ENCODE data around the gene R3HCC1L. TPM values are rescaled to one million over a fixed set of nuclear protein-coding genes. Genes with fewer than 3 reads are reported as not detected.

The R3HCC1L gene
- total and polyA plus RNA-seq, 10 of the 15 experiments (the other 5 are each of a cell fraction or from before 2014, with no cell fraction given): 11.3 to 20.3 (median 15.3) TPM

DNA sequence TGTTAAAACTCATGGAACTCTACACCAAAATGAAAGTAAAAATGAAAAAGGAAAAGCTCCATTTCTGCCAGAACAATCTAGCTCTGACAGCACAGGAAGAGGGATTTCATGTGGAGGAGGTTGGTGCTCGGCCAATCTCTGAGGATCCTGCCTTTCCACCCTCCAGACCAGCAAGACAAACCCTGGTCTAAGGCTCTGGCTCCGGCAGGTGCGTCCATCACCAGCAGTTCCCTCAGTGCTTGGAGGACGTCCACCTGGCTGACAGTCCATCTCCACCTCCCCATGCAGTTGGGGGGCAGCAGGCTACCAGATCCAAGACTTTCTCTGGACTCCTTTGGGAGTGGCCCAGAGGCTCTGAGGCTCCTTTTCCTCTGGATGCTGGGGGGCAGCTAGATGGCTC lies 158.5 kb downstream of the R3HCC1L start:
- H3K9me3 ChIP-seq (replicated peaks; ENCODE audit: control insufficient read depth, insufficient read depth, low read length): no peaks in the 10 kb centered on the region
- BruUV-seq (replicated peaks): no TSS peak
- no peak for TF ChIP-seq SMARCA5 (IDR thresholded peaks at IDR 0.05)
- no peak for TF ChIP-seq BCL11A (IDR thresholded peaks at IDR 0.05; ENCODE audit: low read depth, low read length)
- TF ChIP-seq, protein P1, sequence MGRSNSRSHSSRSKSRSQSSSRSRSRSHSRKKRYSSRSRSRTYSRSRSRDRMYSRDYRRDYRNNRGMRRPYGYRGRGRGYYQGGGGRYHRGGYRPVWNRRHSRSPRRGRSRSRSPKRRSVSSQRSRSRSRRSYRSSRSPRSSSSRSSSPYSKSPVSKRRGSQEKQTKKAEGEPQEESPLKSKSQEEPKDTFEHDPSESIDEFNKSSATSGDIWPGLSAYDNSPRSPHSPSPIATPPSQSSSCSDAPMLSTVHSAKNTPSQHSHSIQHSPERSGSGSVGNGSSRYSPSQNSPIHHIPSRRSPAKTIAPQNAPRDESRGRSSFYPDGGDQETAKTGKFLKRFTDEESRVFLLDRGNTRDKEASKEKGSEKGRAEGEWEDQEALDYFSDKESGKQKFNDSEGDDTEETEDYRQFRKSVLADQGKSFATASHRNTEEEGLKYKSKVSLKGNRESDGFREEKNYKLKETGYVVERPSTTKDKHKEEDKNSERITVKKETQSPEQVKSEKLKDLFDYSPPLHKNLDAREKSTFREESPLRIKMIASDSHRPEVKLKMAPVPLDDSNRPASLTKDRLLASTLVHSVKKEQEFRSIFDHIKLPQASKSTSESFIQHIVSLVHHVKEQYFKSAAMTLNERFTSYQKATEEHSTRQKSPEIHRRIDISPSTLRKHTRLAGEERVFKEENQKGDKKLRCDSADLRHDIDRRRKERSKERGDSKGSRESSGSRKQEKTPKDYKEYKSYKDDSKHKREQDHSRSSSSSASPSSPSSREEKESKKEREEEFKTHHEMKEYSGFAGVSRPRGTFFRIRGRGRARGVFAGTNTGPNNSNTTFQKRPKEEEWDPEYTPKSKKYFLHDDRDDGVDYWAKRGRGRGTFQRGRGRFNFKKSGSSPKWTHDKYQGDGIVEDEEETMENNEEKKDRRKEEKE (IDR thresholded peaks at IDR 0.05): no peak
- no peak for TF ChIP-seq NFYA (IDR thresholded peaks at IDR 0.05; ENCODE audit: borderline replicate concordance, low read depth, low read length)
- no peak for TF ChIP-seq CHD1 (IDR thresholded peaks at IDR 0.05; ENCODE audit: low read depth, low read length)
- TF ChIP-seq EZH2 (IDR thresholded peaks at IDR 0.05; ENCODE audit: borderline replicate concordance, control insufficient read depth, low read depth, low read length): no peak
- no peak for TF ChIP-seq HDGF (IDR thresholded peaks at IDR 0.05)
- no peak for TF ChIP-seq RB1 (IDR thresholded peaks at IDR 0.05; ENCODE audit: borderline replicate concordance)
- TF ChIP-seq, protein P2, sequence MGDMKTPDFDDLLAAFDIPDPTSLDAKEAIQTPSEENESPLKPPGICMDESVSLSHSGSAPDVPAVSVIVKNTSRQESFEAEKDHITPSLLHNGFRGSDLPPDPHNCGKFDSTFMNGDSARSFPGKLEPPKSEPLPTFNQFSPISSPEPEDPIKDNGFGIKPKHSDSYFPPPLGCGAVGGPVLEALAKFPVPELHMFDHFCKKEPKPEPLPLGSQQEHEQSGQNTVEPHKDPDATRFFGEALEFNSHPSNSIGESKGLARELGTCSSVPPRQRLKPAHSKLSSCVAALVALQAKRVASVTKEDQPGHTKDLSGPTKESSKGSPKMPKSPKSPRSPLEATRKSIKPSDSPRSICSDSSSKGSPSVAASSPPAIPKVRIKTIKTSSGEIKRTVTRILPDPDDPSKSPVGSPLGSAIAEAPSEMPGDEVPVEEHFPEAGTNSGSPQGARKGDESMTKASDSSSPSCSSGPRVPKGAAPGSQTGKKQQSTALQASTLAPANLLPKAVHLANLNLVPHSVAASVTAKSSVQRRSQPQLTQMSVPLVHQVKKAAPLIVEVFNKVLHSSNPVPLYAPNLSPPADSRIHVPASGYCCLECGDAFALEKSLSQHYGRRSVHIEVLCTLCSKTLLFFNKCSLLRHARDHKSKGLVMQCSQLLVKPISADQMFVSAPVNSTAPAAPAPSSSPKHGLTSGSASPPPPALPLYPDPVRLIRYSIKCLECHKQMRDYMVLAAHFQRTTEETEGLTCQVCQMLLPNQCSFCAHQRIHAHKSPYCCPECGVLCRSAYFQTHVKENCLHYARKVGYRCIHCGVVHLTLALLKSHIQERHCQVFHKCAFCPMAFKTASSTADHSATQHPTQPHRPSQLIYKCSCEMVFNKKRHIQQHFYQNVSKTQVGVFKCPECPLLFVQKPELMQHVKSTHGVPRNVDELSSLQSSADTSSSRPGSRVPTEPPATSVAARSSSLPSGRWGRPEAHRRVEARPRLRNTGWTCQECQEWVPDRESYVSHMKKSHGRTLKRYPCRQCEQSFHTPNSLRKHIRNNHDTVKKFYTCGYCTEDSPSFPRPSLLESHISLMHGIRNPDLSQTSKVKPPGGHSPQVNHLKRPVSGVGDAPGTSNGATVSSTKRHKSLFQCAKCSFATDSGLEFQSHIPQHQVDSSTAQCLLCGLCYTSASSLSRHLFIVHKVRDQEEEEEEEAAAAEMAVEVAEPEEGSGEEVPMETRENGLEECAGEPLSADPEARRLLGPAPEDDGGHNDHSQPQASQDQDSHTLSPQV (IDR thresholded peaks at IDR 0.05): no peak
- TF ChIP-seq CBFB (IDR thresholded peaks at IDR 0.05; ENCODE audit: low read depth): no peak
- no peak for TF ChIP-seq POLR2A (IDR thresholded peaks at IDR 0.05; ENCODE audit: low read depth, low read length)
- no peaks in the 10 kb centered on the region for H3K4me1 ChIP-seq (ENCODE audit: control insufficient read depth, insufficient read depth, low read length)
- no peak overlapping the region for H2AFZ ChIP-seq (ENCODE audit: control insufficient read depth, low read depth, low read length)
- no peak for DNase-seq (ENCODE audit: low read depth, low spot score)
- intact Hi-C loops (cut with micrococcal nuclease; ENCODE audit: unreplicated experiment) (no loop called here), in situ Hi-C loops (cut with MboI) (no loop called here)
- H3K27ac ChIP-seq (ENCODE audit: control insufficient read depth, insufficient read depth): no peak overlapping the region
- WGBS (ENCODE audit: insufficient coverage, insufficient replicate concordance, low lambda C conversion rate, missing lambda C conversion rate): 32% methylated on average over 4 of the region's 4 CpGs
- POLR2A ChIA-PET: interaction anchor here (0.6 kb wide), 1 partner anchor 124 kb away, joined by 5 read pairs; no protein-coding TSS in a partner anchor
- H3K27me3 ChIP-seq (replicated peaks in 1 of 2; ENCODE audit: control insufficient read depth in 2 of 2, insufficient read depth in 2 of 2, low read length in 1 of 2): peaks cover 0 to 7% of the 10 kb centered on the region in 2 experiments; a peak in 2 of 4 replicates
- SMC1A ChIA-PET (ENCODE audit: uncharacterized antibody, unreplicated experiment): no interaction called here
- no peak for ATAC-seq
- RAD21 ChIA-PET (ENCODE audit: unreplicated experiment): no interaction called here
- H3K36me3 ChIP-seq (ENCODE audit: control insufficient read depth in 2 of 2, insufficient read depth in 2 of 2, low read length in 1 of 2): no peaks in the 10 kb centered on the region
- no peak for FAIRE-seq
- H3K4me3 ChIP-seq: no peak overlapping the region
- no peaks in the 10 kb centered on the region for H3K79me2 ChIP-seq (ENCODE audit: control insufficient read depth, insufficient read depth, low read length)
- H4K20me1 ChIP-seq (ENCODE audit: control insufficient read depth, insufficient read depth): no peaks in the 10 kb centered on the region
- no peak overlapping the region for H3K4me2 ChIP-seq (ENCODE audit: control insufficient read depth, insufficient read depth)
- CTCF ChIA-PET: interaction anchor here (1.4 kb wide), 1 partner anchor 265 kb away, joined by 3 read pairs; no protein-coding TSS in a partner anchor
- H3K9ac ChIP-seq (ENCODE audit: control insufficient read depth, insufficient read depth, low read length): no peak overlapping the region
